GM18517 (cell line): ENCODE measurements around the gene KDM5C.

ENCODE experiments used
- ATAC-seq: cut with Tn5 transposase; IDR thresholded peaks from one replicate; pipeline ENCODE4 v1.9.1; 2021; ENCODE audit warnings: mild to moderate bottlenecking, moderate library complexity; ENCODE audit not compliant: unreplicated experiment

The KDM5C gene

DNA sequence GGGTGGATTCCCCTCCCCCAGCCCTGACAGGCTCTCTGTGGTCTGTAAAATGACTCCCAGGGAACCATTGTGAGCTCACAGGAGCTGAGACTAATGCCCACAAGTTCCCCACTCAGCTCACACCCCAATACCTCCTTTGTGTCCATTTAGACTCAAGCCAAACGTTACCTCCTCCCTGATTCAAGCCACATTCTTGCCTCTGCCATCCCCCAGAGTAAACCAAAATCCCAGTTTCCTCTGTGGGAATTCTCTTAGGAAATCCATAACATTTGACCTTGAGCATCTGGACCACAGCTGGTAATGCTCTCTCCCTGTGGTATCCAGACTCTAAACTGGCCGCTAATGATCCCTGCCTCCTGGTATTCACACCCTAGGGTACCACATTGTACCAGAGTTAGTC lies 26.3 kb upstream of the KDM5C start:
- ATAC-seq: no peak

DNA sequence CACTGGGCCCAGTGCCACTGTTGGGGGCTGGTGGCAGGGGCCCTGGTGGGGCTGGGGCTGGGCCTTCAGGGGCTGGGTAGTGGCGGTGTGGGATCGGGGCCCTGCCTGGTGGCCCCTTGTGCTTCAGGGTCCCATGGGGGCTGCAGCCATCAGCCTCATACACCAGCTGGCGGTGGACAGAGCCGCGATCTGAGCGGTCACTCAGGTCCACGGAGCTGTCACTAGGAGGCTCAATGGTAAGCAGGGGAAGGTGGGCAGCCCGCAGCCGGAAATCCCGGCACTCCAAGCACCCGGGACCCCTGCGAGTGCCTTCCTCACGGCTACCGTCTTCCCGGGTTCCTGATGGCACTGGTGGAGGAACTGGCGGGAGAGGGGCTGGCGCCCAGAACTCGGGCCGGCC lies 25.5 kb upstream of the KDM5C start:
- ATAC-seq: no peak

DNA sequence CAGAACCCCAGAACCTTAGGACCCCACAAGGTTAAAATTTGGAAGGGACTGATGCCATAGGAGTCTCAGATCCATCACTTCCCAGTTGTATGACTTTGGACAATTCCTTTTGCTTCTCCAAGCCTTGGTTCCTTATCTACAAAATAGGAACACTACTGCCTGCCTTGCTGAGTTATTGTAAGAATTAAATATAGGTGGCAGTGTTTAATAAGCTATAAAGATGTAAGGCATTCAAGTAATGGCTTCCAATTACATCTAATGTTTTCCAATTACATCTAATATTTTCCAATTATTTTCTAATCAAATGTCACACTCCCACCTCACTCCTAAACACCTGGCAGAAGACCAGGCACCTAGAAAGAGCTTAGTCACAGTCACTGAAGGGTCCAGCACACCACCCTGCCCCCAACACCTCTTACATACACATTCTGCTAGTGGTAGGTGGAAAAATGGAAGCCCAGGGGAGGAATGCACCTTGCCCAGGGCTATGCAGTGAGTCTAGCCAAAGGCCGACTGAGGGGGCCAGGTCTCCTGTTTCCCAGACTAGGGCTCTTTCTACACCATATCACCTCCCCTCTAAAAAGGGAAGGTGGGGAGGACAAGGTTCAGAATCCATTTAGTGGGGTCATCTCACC lies 24.5 kb upstream of the KDM5C start:
- no peak for ATAC-seq

GRCh38 chrX:53247928-53248327 lies 22.9 kb upstream of the KDM5C start:
- no peak for ATAC-seq

DNA sequence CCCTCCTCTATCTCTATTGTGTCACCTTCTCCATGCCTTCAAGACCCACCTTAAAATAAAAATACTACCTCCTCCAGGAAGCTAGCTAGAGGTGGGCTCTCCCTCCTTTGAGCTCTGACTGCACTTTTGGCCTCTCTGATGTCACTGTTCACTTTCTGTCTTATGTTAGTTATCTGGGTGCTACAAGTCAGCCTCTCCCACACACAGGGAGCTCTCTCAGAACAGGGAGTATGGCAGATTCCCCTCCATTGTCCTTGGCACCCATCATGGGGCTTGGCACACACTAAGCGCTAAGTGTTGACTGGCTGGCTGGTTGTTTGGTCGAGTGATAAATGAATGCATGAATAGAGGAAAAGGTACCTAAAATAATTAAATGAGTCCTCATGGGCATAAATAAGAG lies 21.2 kb upstream of the KDM5C start:
- no peak for ATAC-seq

DNA sequence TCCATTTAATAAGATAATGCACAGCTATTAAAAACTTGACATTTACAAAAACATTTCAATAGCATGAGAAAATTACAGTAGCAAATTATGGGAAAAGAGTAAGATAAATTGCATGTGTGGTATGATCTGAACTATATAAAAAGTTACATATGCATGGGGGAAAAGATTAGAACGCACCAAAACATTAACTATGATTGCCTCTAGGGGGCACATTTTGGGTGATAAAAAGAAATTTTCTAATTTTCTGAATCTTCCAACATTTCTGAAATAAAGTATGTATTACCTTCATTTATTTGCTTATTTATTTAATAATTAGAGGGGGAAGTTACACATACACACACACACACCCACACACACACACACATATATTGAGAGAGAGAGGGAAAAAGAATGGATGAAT lies 19.6 kb upstream of the KDM5C start:
- ATAC-seq: no peak

- ATAC-seq: no peak
Measured at GRCh38 chrX:53242310-53242709, 17.3 kb upstream of the KDM5C start.

GRCh38 chrX:53241558-53241957 lies 16.6 kb upstream of the KDM5C start:
- no peak for ATAC-seq

GRCh38 chrX:53239474-53239873 lies 14.5 kb upstream of the KDM5C start:
- no peak for ATAC-seq

DNA sequence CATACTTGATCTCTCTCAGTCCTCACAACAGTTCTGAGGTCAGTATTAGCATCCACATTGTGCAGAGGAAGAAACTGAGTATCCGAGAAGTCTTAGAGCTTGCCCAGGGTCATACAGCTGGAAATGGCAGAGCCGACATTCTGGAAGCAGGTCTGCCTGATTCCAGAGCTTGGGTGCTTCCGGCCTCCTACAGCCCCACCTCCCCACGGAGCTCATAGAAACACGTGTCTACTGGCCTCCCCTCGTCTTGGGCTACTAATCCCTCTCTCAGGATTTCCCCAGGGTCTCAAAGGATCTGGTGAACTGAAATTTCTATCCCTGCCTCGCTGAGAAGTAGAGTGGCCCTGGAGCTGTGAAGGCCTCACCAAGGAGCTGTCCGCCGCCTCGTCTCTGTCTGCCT lies 12.0 kb upstream of the KDM5C start:
- no peak for ATAC-seq

DNA sequence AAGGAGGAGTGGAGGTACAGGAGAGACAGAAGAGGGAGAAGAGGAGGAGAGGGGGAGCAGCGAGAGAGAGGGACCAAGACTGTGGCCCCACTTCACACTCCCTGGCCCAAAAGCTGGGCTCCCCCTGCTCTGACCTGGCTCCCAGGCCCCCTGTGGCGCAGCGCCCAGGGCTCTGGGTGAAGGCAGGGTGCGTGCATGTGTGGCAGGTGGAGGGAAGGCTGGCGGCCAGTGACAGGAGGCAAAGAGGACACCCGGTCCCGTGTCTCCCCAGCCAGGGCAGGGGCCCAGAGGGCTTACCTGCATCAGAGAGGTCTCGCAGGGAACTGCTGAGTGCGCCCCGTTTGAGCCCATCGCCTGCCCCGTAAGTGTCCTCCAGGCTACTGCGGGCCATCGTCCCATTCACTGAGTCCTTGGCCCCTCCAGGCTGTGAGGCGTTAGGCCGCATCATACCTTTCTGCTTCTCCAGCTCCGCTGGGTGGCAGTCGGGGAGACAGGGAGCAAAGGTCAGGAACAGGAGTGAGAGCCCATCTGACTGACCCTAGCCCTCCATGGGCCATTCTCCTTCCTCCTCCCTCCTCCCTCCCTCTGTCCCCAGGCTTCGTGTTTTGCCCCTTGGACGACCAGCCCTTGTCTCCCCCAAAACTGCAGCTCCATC lies 11.1 kb upstream of the KDM5C start:
- ATAC-seq: no peak

GRCh38 chrX:53235566-53235965 lies 10.6 kb upstream of the KDM5C start:
- ATAC-seq: no peak

DNA sequence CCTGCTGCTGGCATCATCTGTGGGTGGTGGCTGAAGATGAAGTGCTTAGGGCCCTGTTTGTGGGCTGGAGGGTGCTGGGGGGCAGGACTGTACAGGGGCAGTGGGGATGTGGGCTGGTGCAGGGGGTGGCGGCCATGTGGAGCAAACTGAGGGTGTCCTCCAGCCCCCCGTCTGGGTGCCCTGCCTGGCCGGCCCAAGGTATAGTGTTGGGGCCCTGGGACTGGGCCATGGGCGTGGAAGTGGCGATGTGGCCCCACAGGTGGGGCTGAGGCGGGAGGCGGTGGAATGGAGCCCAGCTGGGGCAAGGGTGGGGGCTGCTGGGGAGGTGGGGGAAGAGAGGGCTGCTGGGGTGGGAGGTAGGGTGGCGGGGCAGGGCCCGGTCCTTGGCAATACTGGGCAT lies 9.5 kb upstream of the KDM5C start:
- ATAC-seq: no peak

DNA sequence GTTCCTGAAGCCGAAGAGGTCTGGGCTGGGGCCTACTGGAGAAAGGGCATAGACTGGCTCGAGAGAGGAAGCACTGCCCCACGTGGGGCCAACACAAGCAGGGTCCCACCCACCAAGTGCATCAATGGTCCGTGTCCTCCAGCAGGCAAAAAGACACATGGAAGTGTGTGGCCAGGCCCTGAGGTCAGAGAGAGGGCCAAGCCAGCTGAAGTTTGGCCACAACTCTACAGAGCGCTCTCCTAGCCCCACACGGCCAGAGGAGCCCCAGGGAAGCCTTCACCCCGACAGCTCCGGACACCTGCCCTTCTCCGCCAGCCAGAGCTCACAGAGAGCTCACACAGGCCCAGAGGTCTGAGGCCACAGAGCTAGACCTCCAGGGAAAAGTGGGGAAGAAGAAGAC lies 8.5 kb upstream of the KDM5C start:
- ATAC-seq: no peak

GRCh38 chrX:53230116-53230515 lies 5.1 kb upstream of the KDM5C start:
- no peak for ATAC-seq

GRCh38 chrX:53227224-53227765 lies 2.3 kb upstream of the KDM5C start:
- no peak for ATAC-seq

DNA sequence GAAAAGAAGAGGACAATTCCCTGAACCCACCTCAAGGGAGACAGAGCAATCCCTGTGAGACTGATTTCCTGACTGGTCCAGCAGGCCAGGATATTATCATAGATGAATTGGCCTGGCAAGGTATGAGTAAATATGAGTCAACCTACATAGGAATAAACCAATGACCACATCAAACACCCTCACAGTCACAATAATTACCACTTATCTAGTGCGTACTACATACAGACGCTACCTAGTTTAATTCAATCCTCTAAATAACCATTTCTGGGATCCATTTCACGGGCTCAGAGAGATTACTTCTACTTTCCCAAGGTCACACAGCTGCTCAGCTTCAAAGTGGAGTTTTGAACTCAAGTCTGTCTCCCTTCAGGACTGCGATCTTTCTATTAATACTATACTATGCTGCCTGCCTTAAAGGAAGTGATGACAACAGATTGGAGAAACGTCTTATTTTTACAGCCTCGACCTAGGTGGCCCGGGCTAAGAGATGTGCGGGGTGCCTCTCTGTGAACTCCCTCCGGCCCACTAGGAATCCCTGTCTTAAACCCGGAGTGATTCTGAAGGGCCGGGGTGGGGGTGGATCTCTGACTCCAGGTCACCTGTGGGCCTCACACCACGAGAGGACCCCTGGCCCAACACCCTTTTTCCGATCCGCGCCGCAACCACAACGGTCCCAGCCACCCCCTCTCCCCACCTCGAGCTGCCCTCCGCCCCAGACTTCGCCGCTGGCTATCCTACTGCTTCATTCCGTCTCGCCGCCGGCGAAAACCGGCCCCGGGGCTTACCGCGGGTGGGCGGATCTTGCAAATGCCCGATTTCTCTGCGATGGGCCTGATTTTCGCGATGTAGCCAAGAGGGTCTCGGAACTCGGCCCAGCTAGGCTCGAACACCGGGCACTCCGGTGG lies 800 bp downstream of the KDM5C start:
- no peak for ATAC-seq

- ATAC-seq: no peak
Measured at GRCh38 chrX:53223068-53223693, 1.8 kb downstream of the KDM5C start.

GRCh38 chrX:53211391-53211978 lies 13.5 kb downstream of the KDM5C start:
- ATAC-seq: no peak

DNA sequence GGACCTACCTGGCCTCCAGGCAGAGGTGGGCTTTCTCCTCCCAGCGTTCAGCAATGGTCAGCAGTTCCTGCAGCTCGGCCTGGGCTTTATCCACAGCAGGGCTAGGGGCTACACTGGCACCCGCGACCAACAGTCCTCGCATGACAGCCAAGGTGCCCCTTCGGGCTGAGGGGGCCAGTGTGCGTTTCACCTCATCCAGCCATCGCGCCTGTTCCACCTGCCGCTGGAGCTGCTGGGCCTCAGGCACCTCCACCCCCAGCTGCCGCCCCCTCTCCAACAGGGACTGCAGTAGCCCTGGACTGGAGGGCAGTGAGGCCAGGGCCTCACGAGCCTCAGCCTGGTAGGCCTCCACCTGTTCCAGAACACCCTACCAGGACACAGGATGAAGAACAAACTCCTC lies 28.3 kb downstream of the KDM5C start:
- ATAC-seq: no peak

- ATAC-seq: no peak
Measured at GRCh38 chrX:53195401-53195800, 29.6 kb downstream of the KDM5C start.
